NCI-H128 (cell line): ENCODE results near the gene RTN4R.

Source experiments
- DNase-seq: peaks from one replicate; lab custom pipeline; 2025; ENCODE audit not compliant: unreplicated experiment; lab: John Stamatoyannopoulos, UW

Gene RTN4R

GRCh38 chr22:20258584-20259326, 9.4 kb downstream of the RTN4R start:
- DNase-seq: no peak

- no peak for DNase-seq
Observed at GRCh38 chr22:20258021-20258299, 10.2 kb downstream of the RTN4R start.

- DNase-seq: no peak
Observed at GRCh38 chr22:20257212-20258020, 10.7 kb downstream of the RTN4R start.

GRCh38 chr22:20256551-20257211, 11.4 kb downstream of the RTN4R start:
- no peak for DNase-seq

GRCh38 chr22:20256027-20256426, 12.1 kb downstream of the RTN4R start:
- no peak for DNase-seq

- no peak for DNase-seq
Observed at GRCh38 chr22:20254975-20255946, 12.9 kb downstream of the RTN4R start.

- no peak for DNase-seq
Observed at GRCh38 chr22:20253161-20253560, 15.0 kb downstream of the RTN4R start.

- DNase-seq: no peak
Observed at GRCh38 chr22:20251981-20252380, 16.1 kb downstream of the RTN4R start.

GRCh38 chr22:20251491-20251890, 16.6 kb downstream of the RTN4R start:
- DNase-seq: no peak

GRCh38 chr22:20249797-20250354, 18.2 kb downstream of the RTN4R start:
- no peak for DNase-seq

GRCh38 chr22:20248461-20248978, 19.6 kb downstream of the RTN4R start:
- DNase-seq: no peak

- DNase-seq: no peak
Observed at GRCh38 chr22:20247608-20248171, 20.4 kb downstream of the RTN4R start.

GRCh38 chr22:20247010-20247505, 21.1 kb downstream of the RTN4R start:
- no peak for DNase-seq

GRCh38 chr22:20246368-20247009, 21.6 kb downstream of the RTN4R start:
- DNase-seq: no peak

GRCh38 chr22:20245577-20246367, 22.3 kb downstream of the RTN4R start:
- no peak for DNase-seq

- no peak for DNase-seq
Observed at GRCh38 chr22:20244691-20245576, 23.2 kb downstream of the RTN4R start.

- DNase-seq: no peak
Observed at GRCh38 chr22:20244250-20244648, 23.9 kb downstream of the RTN4R start.
